Gastroesophageal sphincter (tissue), 4 donors: ENCODE data around the gene EBLN2. TPM values are rescaled to one million over a fixed set of nuclear protein-coding genes. Genes with fewer than 3 reads are reported as not detected.

Experiments used
- ATAC-seq: fragments of 150-250 bp; one replicate; pipeline ENCODE4 v1.9.1; 2016; ENCODE audit warnings: mild to moderate bottlenecking, moderate library complexity
- H3K27ac ChIP-seq, 4 donors: fragments of 200-600 bp; sonication (generic) in 3 of 4; 1 replicate in 3 of 4; 2 replicates in 1 of 4; pipeline ENCODE4 v1.5.1; 2016 to 2019
- H3K27me3 ChIP-seq: fragments of 200-600 bp; sonication (generic); one replicate; pipeline ENCODE4 v1.5.1; 2019
- H3K36me3 ChIP-seq, 2 donors: fragments of 200-600 bp; sonication (generic); one replicate each; pipeline ENCODE4 v1.5.1; 2019; ENCODE audit warnings: control low read depth in 1 of 2
- H3K4me1 ChIP-seq, 3 donors: fragments of 200-600 bp; sonication (generic); 1 replicate in 2 of 3; 2 replicates in 1 of 3; pipeline ENCODE4 v1.5.1; 2016 to 2019; ENCODE audit warnings: control low read depth in 2 of 3
- H3K4me3 ChIP-seq, 2 donors: fragments of 200-600 bp; sonication (generic); one replicate each; pipeline ENCODE4 v1.5.1; 2019; ENCODE audit warnings: mild to moderate bottlenecking in 1 of 2, moderate library complexity in 1 of 2
- H3K9me3 ChIP-seq, 3 donors: fragments of 200-600 bp; sonication (generic); one replicate each; pipeline ENCODE4 v1.5.1; 2017 to 2019; ENCODE audit warnings: control low read depth in 2 of 3
- CTCF ChIP-seq, 4 experiments: fragments of 200-600 bp in 2 of 4; fragments of 450-650 bp in 2 of 4; sonication (generic) in 1 of 4; IDR thresholded peaks; one replicate each; pipeline ENCODE4 v1.5.1; 2017 to 2019; ENCODE audit warnings: antibody characterized with exemption in 4 of 4, mild to moderate bottlenecking in 2 of 4, moderate library complexity in 2 of 4
- EP300 ChIP-seq: sonication (generic); formaldehyde crosslinking; IDR thresholded peaks from one replicate; pipeline ENCODE4 v1.6.1; 2017; ENCODE audit warnings: antibody characterized with exemption, mild to moderate bottlenecking
- POLR2A ChIP-seq, 2 donors: fragments of 450-650 bp; IDR thresholded peaks; one replicate each; pipeline ENCODE4 v1.6.1; 2017; ENCODE audit warnings: antibody characterized with exemption in 2 of 2, mild to moderate bottlenecking in 2 of 2, moderate library complexity in 1 of 2
- POLR2AphosphoS5 ChIP-seq: sonication (generic); formaldehyde crosslinking; IDR thresholded peaks from one replicate; pipeline ENCODE4 v1.6.1; 2017; ENCODE audit warnings: antibody characterized with exemption
- WGBS, 2 donors: methylation state at CpG; one replicate each; pipeline ENCODE4 v1.1.5; 2018; ENCODE audit warnings: low coverage in 1 of 2; 5-methylcytosine and 5-hydroxymethylcytosine counted together
- small RNA-seq, 4 donors: library from RNA; depleted of rRNA; stranded (forward); fragments of <200 nt; gene quantifications; one replicate each; pipeline ENCODE3, GENCODE V24; 2016
- total RNA-seq, 4 donors: library from RNA; depleted of rRNA; stranded (reverse); fragments of >200 nt; gene quantifications; one replicate each; pipeline ENCODE4 v1.1.0, GENCODE V29; 2016

EBLN2 gene
- total RNA-seq, 4 donors from 2014 or later, result 2.3 to 8.9 (median 5.0) TPM; not detected in 1

- 90 to 97% methylated on average over 2 to 3 of the region's 3 CpGs for WGBS, 2 donors
Measured at GRCh38 chr3:73108750-73109149, 47.3 kb downstream of the EBLN2 start.

GRCh38 chr3:73110530-73110929 is 49.1 kb downstream of the EBLN2 start:
- TF ChIP-seq CTCF (IDR thresholded peaks at IDR 0.05), result no peak
- TF ChIP-seq POLR2A (IDR thresholded peaks at IDR 0.05), result no peak
- no peak for TF ChIP-seq EP300
- TF ChIP-seq POLR2AphosphoS5, result no peak
- H3K4me1 ChIP-seq, result no peaks in the 10 kb centered on the region
- no peak overlapping the region for H3K4me3 ChIP-seq
- H3K27ac ChIP-seq, result no peak overlapping the region
- H3K9me3 ChIP-seq, result no peaks in the 10 kb centered on the region
- 91% methylated on average over 11 of the region's 20 CpGs; no CpG with 5 or more reads in 1 of the 2 donors for WGBS, 2 donors
- no peak for ATAC-seq
- H3K27me3 ChIP-seq, result no peaks in the 10 kb centered on the region
- H3K36me3 ChIP-seq, result no peaks in the 10 kb centered on the region

More at GRCh38 chr3:73108750-73109149, 47.3 kb downstream of the EBLN2 start:
- H3K36me3 ChIP-seq, result no peaks in the 10 kb centered on the region
- no peak overlapping the region for H3K4me3 ChIP-seq
- TF ChIP-seq POLR2A (IDR thresholded peaks at IDR 0.05), result no peak
- no peak for TF ChIP-seq EP300
- no peak for TF ChIP-seq CTCF (IDR thresholded peaks at IDR 0.05)
- H3K27ac ChIP-seq, result no peak overlapping the region
- no peaks in the 10 kb centered on the region for H3K27me3 ChIP-seq
- H3K4me1 ChIP-seq, result no peaks in the 10 kb centered on the region
- ATAC-seq, result no peak
- H3K9me3 ChIP-seq, result no peaks in the 10 kb centered on the region

Small RNA genes within 50 kb of the gene (small RNA-seq; reads per million reads assigned to genes)
- gene RNU2-64P, result 0 to 0.82 (median 0.20) reads per million in 4 donors
- gene RNU6-557P, result 0 reads per million in 4 donors
- gene RNU7-19P, result 0 reads per million in 4 donors

Other genes starting within 250 kb of the EBLN2 start
- gene SHQ1, start 213.2 kb upstream of the EBLN2 start, total RNA-seq, result 10 to 100 TPM in 2 of 4 donors, 1 to 10 TPM in 2; 7.0 to 17.1 (median 11.2) TPM
- 1 to 10 TPM; 6.1 to 7.9 (median 7.0) TPM for gene GXYLT2, start 173.6 kb upstream of the EBLN2 start, total RNA-seq
- gene PPP4R2, start 64.8 kb upstream of the EBLN2 start, total RNA-seq, result 10 to 100 TPM; 32.2 to 57.6 (median 40.2) TPM